Neural cell (in vitro differentiated cells): ENCODE measurements around the gene ISYNA1. TPM values are rescaled to one million over a fixed set of nuclear protein-coding genes. Genes with fewer than 3 reads are reported as not detected.

ENCODE experiments used
- H2AFZ ChIP-seq: fragments of 200-600, 300-800 bp; sonication (generic), shearing (Covaris generic); 2 replicates; pipeline ENCODE4 v1.6.0; 2014; ENCODE audit warnings: low read depth, mild to moderate bottlenecking, antibody characterized with exemption, low read length, moderate library complexity
- H3F3A ChIP-seq: fragments of 200-600 bp; shearing (Covaris generic); 2 replicates; pipeline ENCODE4 v1.6.1; 2016; ENCODE audit warnings: mild to moderate bottlenecking, moderate library complexity, mixed read lengths, antibody characterized with exemption, low read length; ENCODE audit not compliant: insufficient read depth, poor library complexity, severe bottlenecking
- H3K27ac ChIP-seq: fragments of 200-600, 300-800 bp; sonication (generic), shearing (Covaris generic); 2 replicates; pipeline ENCODE4 v1.5.1; 2014; ENCODE audit warnings: mild to moderate bottlenecking, low read length, moderate library complexity
- H3K27me3 ChIP-seq: fragments of 300-800, 200-600 bp; sonication (generic), shearing (Covaris generic); 2 replicates; pipeline ENCODE4 v1.6.0; 2014; ENCODE audit warnings: mild to moderate bottlenecking, low read depth, low read length, moderate library complexity; ENCODE audit not compliant: insufficient read depth
- H3K36me3 ChIP-seq: fragments of 300-800, 200-600 bp; sonication (generic), shearing (Covaris generic); 2 replicates; pipeline ENCODE4 v1.5.1; 2014; ENCODE audit warnings: mild to moderate bottlenecking, antibody characterized with exemption, low read length, moderate library complexity; ENCODE audit not compliant: insufficient read depth
- H3K4me2 ChIP-seq: fragments of 300-800, 200-600 bp; sonication (generic), shearing (Covaris generic); 2 replicates; pipeline ENCODE4 v1.6.0; 2014; ENCODE audit warnings: mild to moderate bottlenecking, low read length
- H3K4me3 ChIP-seq: fragments of 300-800, 200-600 bp; sonication (generic), shearing (Covaris generic); 2 replicates; pipeline ENCODE4 v1.5.1; 2014; ENCODE audit warnings: mild to moderate bottlenecking, low read length, moderate library complexity
- H3K79me2 ChIP-seq: fragments of 200-600 bp; shearing (Covaris generic); replicated peaks from 2 replicates; pipeline ENCODE4 v1.6.0; 2014; ENCODE audit warnings: mild to moderate bottlenecking, low read length, moderate library complexity; ENCODE audit not compliant: insufficient read depth
- H3K9ac ChIP-seq: fragments of 300-800, 200-600 bp; sonication (generic), shearing (Covaris generic); 2 replicates; pipeline ENCODE4 v1.6.1; 2016; ENCODE audit warnings: mild to moderate bottlenecking, low read length, mixed read lengths
- H3K9me2 ChIP-seq: fragments of 200-600 bp; shearing (Covaris generic); 2 replicates; pipeline ENCODE4 v1.6.1; 2016; ENCODE audit warnings: mild to moderate bottlenecking, low read length, mixed read lengths; ENCODE audit not compliant: insufficient read depth
- H3K9me3 ChIP-seq: fragments of 200-600, 300-800 bp; sonication (generic), shearing (Covaris generic); 2 replicates; pipeline ENCODE4 v1.6.1; 2016; ENCODE audit warnings: mild to moderate bottlenecking, mixed run types, low read length, moderate library complexity, mixed read lengths
- H4K20me1 ChIP-seq: fragments of 200-600 bp; shearing (Covaris generic); 2 replicates; pipeline ENCODE4 v1.6.1; 2016; ENCODE audit warnings: mild to moderate bottlenecking, mixed run types; ENCODE audit not compliant: insufficient read depth
- CTCF ChIP-seq: fragments of 450-650 bp; IDR thresholded peaks from 2 replicates; pipeline ENCODE4 v1.5.1; 2014; ENCODE audit warnings: antibody characterized with exemption, mild to moderate bottlenecking, moderate library complexity; ENCODE audit not compliant: poor library complexity, severe bottlenecking
- EP300 ChIP-seq: fragments of 450-650 bp; conservative IDR thresholded peaks from 2 replicates; pipeline ENCODE4 v1.6.1; 2014; ENCODE audit warnings: antibody characterized with exemption, mild to moderate bottlenecking, moderate library complexity; ENCODE audit not compliant: poor library complexity, severe bottlenecking
- EZH2 ChIP-seq: fragments of 200-600, 300-800 bp; shearing (Covaris generic), sonication (generic); IDR thresholded peaks from 2 replicates; pipeline ENCODE4 v1.6.1; 2014; ENCODE audit warnings: antibody characterized with exemption, low read length, borderline replicate concordance, mild to moderate bottlenecking; ENCODE audit not compliant: insufficient read depth, poor library complexity, severe bottlenecking
- MXI1 ChIP-seq: fragments of 450-650 bp; conservative IDR thresholded peaks from 2 replicates; pipeline ENCODE4 v1.6.1; 2014; ENCODE audit warnings: antibody characterized with exemption, mild to moderate bottlenecking; ENCODE audit not compliant: poor library complexity, severe bottlenecking
- POLR2AphosphoS5 ChIP-seq: IDR thresholded peaks from 2 replicates; pipeline ENCODE4 v1.6.1; 2012
- RAD21 ChIP-seq: fragments of 450-650 bp; conservative IDR thresholded peaks from 2 replicates; pipeline ENCODE4 v1.6.1; 2014; ENCODE audit warnings: antibody characterized with exemption, mild to moderate bottlenecking, moderate library complexity
- REST ChIP-seq: IDR thresholded peaks from 2 replicates; pipeline ENCODE4 v1.6.1; 2012; ENCODE audit warnings: borderline replicate concordance
- SMC3 ChIP-seq: fragments of 450-650 bp; conservative IDR thresholded peaks from 2 replicates; pipeline ENCODE4 v1.6.1; 2014; ENCODE audit warnings: antibody characterized with exemption, mild to moderate bottlenecking, moderate library complexity; ENCODE audit not compliant: poor library complexity
- TAF1 ChIP-seq: IDR thresholded peaks from 2 replicates; pipeline ENCODE4 v1.6.1; 2012; ENCODE audit warnings: low read depth
- polyA plus RNA-seq: library from polyadenylated mRNA; depleted of rRNA; stranded (reverse); fragments of >200 nt; gene quantifications from 2 replicates; pipeline ENCODE4 v1.2.3, GENCODE V29; 2014

The ISYNA1 gene
- polyA plus RNA-seq, 1 donor from 2014 or later: 123 TPM

GRCh38 chr19:18450021-18450930 is 12.3 kb upstream of the ISYNA1 start:
- H2AFZ ChIP-seq: no peak overlapping the region
- no peaks in the 10 kb centered on the region for H4K20me1 ChIP-seq
- no peaks in the 10 kb centered on the region for H3K79me2 ChIP-seq
- no peaks in the 10 kb centered on the region for H3F3A ChIP-seq
- H3K9me3 ChIP-seq: no peaks in the 10 kb centered on the region
- no peaks in the 10 kb centered on the region for H3K27me3 ChIP-seq
- TF ChIP-seq RAD21 (no peak), CTCF (no peak), REST (no peak), POLR2AphosphoS5 (no peak), EZH2 (no peak), EP300 (no peak), SMC3 (no peak), MXI1 (no peak), TAF1 (no peak)
- H3K9ac ChIP-seq: no peak overlapping the region
- no peaks in the 10 kb centered on the region for H3K9me2 ChIP-seq
- H3K4me3 ChIP-seq: no peak overlapping the region
- no peak overlapping the region for H3K27ac ChIP-seq
- H3K4me2 ChIP-seq: no peak overlapping the region
- H3K36me3 ChIP-seq: no peaks in the 10 kb centered on the region

- no peaks in the 10 kb centered on the region for H4K20me1 ChIP-seq
- no peaks in the 10 kb centered on the region for H3K36me3 ChIP-seq
These were observed 11.6 kb upstream of the ISYNA1 start for GRCh38 chr19:18449552-18449951.

More at GRCh38 chr19:18449552-18449951, 11.6 kb upstream of the ISYNA1 start:
- Histone ChIP-seq H3K79me2 (no peaks in the 10 kb centered on the region), H3K4me2 (no peak overlapping the region), H3K9me2 (no peaks in the 10 kb centered on the region), H3K9me3 (no peaks in the 10 kb centered on the region), H3F3A (no peaks in the 10 kb centered on the region), H3K27me3 (no peaks in the 10 kb centered on the region), H3K9ac (no peak overlapping the region), H3K4me3 (no peak overlapping the region), H3K27ac (no peak overlapping the region), H2AFZ (no peak overlapping the region)
- TF ChIP-seq SMC3 (no peak), EZH2 (no peak), EP300 (no peak), CTCF (no peak), MXI1 (no peak), RAD21 (no peak), POLR2AphosphoS5 (no peak), REST (no peak), TAF1 (no peak)
